MCF 10A (cell line): ENCODE results near the gene TDRD1. TPM values are rescaled to one million over a fixed set of nuclear protein-coding genes. Genes with fewer than 3 reads are reported as not detected.

ENCODE experiments used
- BruUV-seq: library from RNA; stranded (reverse); fragments of 400-500 nt; replicated peaks from 2 replicates; lab custom pipeline; 2021; lab: Mats Ljungman, UMichigan
- CTCF ChIA-PET: fragments of 300-600 bp; sonication (Branson Sonifier 250); formaldehyde crosslinking; extraction: SDS; loops from one replicate; lab custom pipeline; 2021; ENCODE audit warnings: antibody characterized with exemption, inconsistent platforms; lab: Yijun Ruan, JAX
- POLR2A ChIA-PET: fragments of 300-600, 350-650 bp; sonication (Branson Sonifier 250); formaldehyde crosslinking; extraction: SDS; loops from one replicate; lab custom pipeline; 2020; ENCODE audit warnings: antibody characterized with exemption, inconsistent platforms; lab: Yijun Ruan, JAX
- DNase-seq: peaks from one replicate; pipeline ENCODE4 v3.0.0-alpha.2; 2018; ENCODE audit not compliant: unreplicated experiment
- H3K27ac Mint-ChIP-seq: one replicate; pipeline ENCODE4 v1.8.0; 2022; ENCODE audit warnings: mild to moderate bottlenecking, low read depth, mixed read lengths; ENCODE audit not compliant: unreplicated experiment
- H3K27me3 Mint-ChIP-seq: one replicate; pipeline ENCODE4 v1.8.0; 2022; ENCODE audit warnings: mixed read lengths; ENCODE audit not compliant: insufficient read depth, unreplicated experiment
- H3K36me3 Mint-ChIP-seq: one replicate; pipeline ENCODE4 v1.8.0; 2022; ENCODE audit warnings: mild to moderate bottlenecking, moderate library complexity, mixed read lengths; ENCODE audit not compliant: insufficient read depth, unreplicated experiment
- H3K4me1 Mint-ChIP-seq: one replicate; pipeline ENCODE4 v1.8.0; 2022; ENCODE audit warnings: mixed read lengths; ENCODE audit not compliant: insufficient read depth, unreplicated experiment
- H3K4me3 Mint-ChIP-seq: one replicate; pipeline ENCODE4 v1.8.0; 2022; ENCODE audit warnings: mild to moderate bottlenecking, moderate library complexity, mixed read lengths; ENCODE audit not compliant: unreplicated experiment
- H3K9me3 Mint-ChIP-seq: one replicate; pipeline ENCODE4 v1.8.0; 2022; ENCODE audit warnings: mixed read lengths; ENCODE audit not compliant: unreplicated experiment
- intact Hi-C: fragments of 100-400 bp; cut with micrococcal nuclease; formaldehyde crosslinking; loops from 2 replicates; pipeline ENCODE4 v1.14.1; 2022
- total RNA-seq: library from RNA; stranded (reverse); gene quantifications from 2 replicates; pipeline ENCODE4 v1.2.3, GENCODE V29; 2022
- TF ChIP-seq, protein P1 (sequence below): fragments of 200-600 bp; IDR thresholded peaks from one replicate; pipeline ENCODE4 v1.8.0; 2022; ENCODE audit warnings: antibody characterized with exemption, mild to moderate bottlenecking; ENCODE audit not compliant: unreplicated experiment

The TDRD1 gene
- total RNA-seq, 1 experiment from 2014 or later, result not detected

GRCh38 chr10:114271779-114272167 lies 92.6 kb downstream of the TDRD1 start:
- BruUV-seq, result no TSS peak
- peaks cover 25% of the 10 kb centered on the region for H3K4me1 Mint-ChIP-seq
- H3K4me3 Mint-ChIP-seq, result no peak overlapping the region
- H3K9me3 Mint-ChIP-seq, result no peaks in the 10 kb centered on the region
- peak overlapping the region; percentile 81 for H3K27ac Mint-ChIP-seq
- H3K36me3 Mint-ChIP-seq, result no peaks in the 10 kb centered on the region
- intact Hi-C loops, result loop anchor here (2.0 kb wide), 1 partner anchor 97 kb away; the partner anchor contains the start of gene CCDC186
- no peaks in the 10 kb centered on the region for H3K27me3 Mint-ChIP-seq
- peak; percentile 90 for DNase-seq
- TF ChIP-seq, protein P1, sequence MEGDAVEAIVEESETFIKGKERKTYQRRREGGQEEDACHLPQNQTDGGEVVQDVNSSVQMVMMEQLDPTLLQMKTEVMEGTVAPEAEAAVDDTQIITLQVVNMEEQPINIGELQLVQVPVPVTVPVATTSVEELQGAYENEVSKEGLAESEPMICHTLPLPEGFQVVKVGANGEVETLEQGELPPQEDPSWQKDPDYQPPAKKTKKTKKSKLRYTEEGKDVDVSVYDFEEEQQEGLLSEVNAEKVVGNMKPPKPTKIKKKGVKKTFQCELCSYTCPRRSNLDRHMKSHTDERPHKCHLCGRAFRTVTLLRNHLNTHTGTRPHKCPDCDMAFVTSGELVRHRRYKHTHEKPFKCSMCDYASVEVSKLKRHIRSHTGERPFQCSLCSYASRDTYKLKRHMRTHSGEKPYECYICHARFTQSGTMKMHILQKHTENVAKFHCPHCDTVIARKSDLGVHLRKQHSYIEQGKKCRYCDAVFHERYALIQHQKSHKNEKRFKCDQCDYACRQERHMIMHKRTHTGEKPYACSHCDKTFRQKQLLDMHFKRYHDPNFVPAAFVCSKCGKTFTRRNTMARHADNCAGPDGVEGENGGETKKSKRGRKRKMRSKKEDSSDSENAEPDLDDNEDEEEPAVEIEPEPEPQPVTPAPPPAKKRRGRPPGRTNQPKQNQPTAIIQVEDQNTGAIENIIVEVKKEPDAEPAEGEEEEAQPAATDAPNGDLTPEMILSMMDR, result no peak
- CTCF ChIA-PET, result interaction anchor here (0.8 to 1.6 kb wide), 8 partner anchors 11 to 132 kb away, joined by 3 to 6 read pairs (median 4); partner anchors contain the start of gene AFAP1L2
- POLR2A ChIA-PET, result interaction anchor here (0.6 to 4.2 kb wide), 9 partner anchors 9 to 411 kb away, joined by 3 to 75 read pairs (median 3); partner anchors contain the start of gene CCDC186

- ChIA-PET POLR2A (interaction anchor here (0.7 to 4.2 kb wide), 5 partner anchors 8 to 98 kb away, joined by 3 to 75 read pairs (median 7); partner anchors contain the start of gene CCDC186), CTCF (interaction anchor here (0.8 to 1.6 kb wide), 7 partner anchors 10 to 131 kb away, joined by 3 to 6 read pairs (median 3); partner anchors contain the start of gene AFAP1L2)
- Mint-ChIP-seq H3K27me3 (no peaks in the 10 kb centered on the region), H3K36me3 (no peaks in the 10 kb centered on the region), H3K4me1 (peaks cover 23% of the 10 kb centered on the region), H3K27ac (no peak overlapping the region), H3K4me3 (no peak overlapping the region), H3K9me3 (no peaks in the 10 kb centered on the region)
- intact Hi-C loops, result no loop called here
- TF ChIP-seq, protein P1, result no peak
- BruUV-seq, result no TSS peak
- no peak for DNase-seq
These were observed 93.5 kb downstream of the TDRD1 start for GRCh38 chr10:114272696-114273095.

- CTCF ChIA-PET, result interaction anchor here (0.7 to 1.0 kb wide), 2 partner anchors 30 to 31 kb away, joined by 3 to 4 read pairs; no protein-coding TSS in a partner anchor
- TF ChIP-seq, protein P1, result no peak
These were observed 94.8 kb downstream of the TDRD1 start for GRCh38 chr10:114273910-114274309.

GRCh38 chr10:114274616-114275453 lies 95.7 kb downstream of the TDRD1 start:
- POLR2A ChIA-PET, result no interaction called here
- TF ChIP-seq, protein P1, result no peak
- H3K4me3 Mint-ChIP-seq, result no peak overlapping the region
- H3K27ac Mint-ChIP-seq, result no peak overlapping the region
- DNase-seq, result no peak
- CTCF ChIA-PET, result interaction anchor here (0.6 to 0.7 kb wide), 2 partner anchors 9 to 30 kb away, joined by 3 to 4 read pairs; no protein-coding TSS in a partner anchor
- no peaks in the 10 kb centered on the region for H3K9me3 Mint-ChIP-seq
- H3K4me1 Mint-ChIP-seq, result peaks cover 23% of the 10 kb centered on the region
- no peaks in the 10 kb centered on the region for H3K36me3 Mint-ChIP-seq
- no peaks in the 10 kb centered on the region for H3K27me3 Mint-ChIP-seq
- BruUV-seq, result no TSS peak
- intact Hi-C loops, result no loop called here

More at GRCh38 chr10:114273910-114274309, 94.8 kb downstream of the TDRD1 start:
- BruUV-seq, result no TSS peak
- POLR2A ChIA-PET, result no interaction called here
- intact Hi-C loops, result no loop called here
- Mint-ChIP-seq H3K27me3 (no peaks in the 10 kb centered on the region), H3K4me3 (no peak overlapping the region), H3K4me1 (peaks cover 23% of the 10 kb centered on the region), H3K9me3 (no peaks in the 10 kb centered on the region), H3K27ac (no peak overlapping the region), H3K36me3 (no peaks in the 10 kb centered on the region)
- DNase-seq, result no peak
